SK-N-SH (cell line): ENCODE results near the gene VAMP2. TPM values are rescaled to one million over a fixed set of nuclear protein-coding genes. Genes with fewer than 3 reads are reported as not detected.
A peak's percentile ranks its signal among the peaks of the same experiment; 100 is the strongest.

ENCODE experiments used
- CTCF ChIA-PET: fragments of 300-600, 350-600 bp; formaldehyde crosslinking; extraction: SDS; loops from one replicate; lab custom pipeline; 2021; lab: Yijun Ruan, JAX
- POLR2A ChIA-PET: fragments of 350-600 bp; sonication (Branson Sonifier 250); formaldehyde crosslinking; extraction: SDS; loops from one replicate; lab custom pipeline; 2020; ENCODE audit warnings: antibody characterized with exemption, inconsistent platforms; lab: Yijun Ruan, JAX
- DNase-seq: peaks from one replicate; pipeline ENCODE4 v3.0.0; 2012
- H2AFZ ChIP-seq: fragments of 200-600 bp; sonication (generic); 2 replicates; pipeline ENCODE4 v1.8.1; 2016; ENCODE audit warnings: antibody characterized with exemption, mild to moderate bottlenecking, low read depth
- H3F3A ChIP-seq: fragments of 200-600 bp; sonication (generic); replicated peaks from 2 replicates; pipeline ENCODE3; 2016; ENCODE audit warnings: antibody characterized with exemption, mild to moderate bottlenecking; ENCODE audit not compliant: insufficient read depth
- H3K27ac ChIP-seq, 2 experiments: fragments of 200-500 bp in 1 of 2; fragments of 200-600 bp in 1 of 2; sonication (Bioruptor generic) in 1 of 2; sonication (generic), shearing (Covaris generic) in 1 of 2; 2 replicates each; pipeline versions ENCODE4 v1.5.1 to v1.6.1; 2014 to 2016; ENCODE audit warnings: low read depth in 2 of 2, inconsistent platforms in 1 of 2, low read length in 1 of 2, mild to moderate bottlenecking in 1 of 2, mixed read lengths in 1 of 2
- H3K27me3 ChIP-seq: fragments of 200-600 bp; sonication (generic), shearing (Covaris generic); 2 replicates; pipeline ENCODE4 v1.6.1; 2016; ENCODE audit warnings: mixed run types; ENCODE audit not compliant: insufficient read depth
- H3K36me3 ChIP-seq, 2 experiments: fragments of 200-500 bp in 1 of 2; fragments of 200-600 bp in 1 of 2; sonication (Bioruptor generic) in 1 of 2; sonication (generic) in 1 of 2; replicated peaks in 1 of 2; 2 replicates each; pipeline versions ENCODE3 to v1.5.1; 2014 to 2016; ENCODE audit warnings: low read length in 1 of 2, mild to moderate bottlenecking in 1 of 2; ENCODE audit not compliant: insufficient read depth in 2 of 2, control insufficient read depth in 1 of 2
- H3K4me1 ChIP-seq, 2 experiments: fragments of 200-500 bp in 1 of 2; fragments of 200-600 bp in 1 of 2; sonication (Bioruptor generic) in 1 of 2; sonication (generic), shearing (Covaris generic) in 1 of 2; 2 replicates each; pipeline versions ENCODE4 v1.5.1 to v1.6.1; 2014 to 2016; ENCODE audit warnings: low read depth in 1 of 2, low read length in 1 of 2, mixed run types in 1 of 2; ENCODE audit not compliant: insufficient read depth in 2 of 2, control insufficient read depth in 1 of 2
- H3K4me2 ChIP-seq: fragments of 200-600 bp; sonication (generic), shearing (Covaris generic); 2 replicates; pipeline ENCODE4 v1.6.1; 2017; ENCODE audit warnings: mixed run types
- H3K4me3 ChIP-seq, 2 experiments: fragments of 200-500 bp in 1 of 2; fragments of 200-600 bp in 1 of 2; sonication (Bioruptor generic) in 1 of 2; sonication (generic), shearing (Covaris generic) in 1 of 2; 2 replicates each; pipeline versions ENCODE4 v1.5.1 to v1.8.1; 2014 to 2016; ENCODE audit warnings: low read depth in 2 of 2, inconsistent platforms in 1 of 2, low read length in 1 of 2, mild to moderate bottlenecking in 1 of 2, mixed read lengths in 1 of 2, moderate library complexity in 1 of 2
- H3K79me2 ChIP-seq: fragments of 200-600 bp; sonication (generic); 2 replicates; pipeline ENCODE4 v1.8.1; 2017; ENCODE audit warnings: mild to moderate bottlenecking; ENCODE audit not compliant: insufficient read depth
- H3K9ac ChIP-seq: fragments of 200-600 bp; sonication (generic); 2 replicates; pipeline ENCODE4 v1.6.1; 2017; ENCODE audit warnings: mixed run types
- H3K9me2 ChIP-seq: fragments of 200-600 bp; sonication (generic); 2 replicates; pipeline ENCODE4 v1.6.1; 2017; ENCODE audit warnings: mixed run types
- H3K9me3 ChIP-seq: fragments of 200-600 bp; sonication (generic); 2 replicates; pipeline ENCODE4 v1.6.1; 2017; ENCODE audit warnings: mixed run types, mild to moderate bottlenecking, moderate library complexity
- H4K20me1 ChIP-seq: fragments of 200-600 bp; sonication (generic); 2 replicates; pipeline ENCODE4 v1.6.1; 2017; ENCODE audit warnings: mild to moderate bottlenecking, mixed run types; ENCODE audit not compliant: insufficient read depth
- CHD2 ChIP-seq: fragments of 150-350 bp; IDR thresholded peaks from 2 replicates; pipeline ENCODE4 v1.6.1; 2018; ENCODE audit warnings: low read length; ENCODE audit not compliant: partially characterized antibody
- ELF1 ChIP-seq: IDR thresholded peaks from 2 replicates; pipeline ENCODE4 v1.4.0; 2012
- EP300 ChIP-seq, 2 experiments: IDR thresholded peaks; 2 replicates each; pipeline versions ENCODE4 v1.4.0 to v1.6.1; 2012; ENCODE audit warnings: borderline replicate concordance in 1 of 2, low read depth in 1 of 2, low read length in 1 of 2
- FOSL2 ChIP-seq: IDR thresholded peaks from 2 replicates; pipeline ENCODE4 v1.4.0; 2012; ENCODE audit warnings: low read depth, mild to moderate bottlenecking, moderate library complexity, borderline replicate concordance
- FOXJ3 ChIP-seq: sonication (generic); formaldehyde crosslinking; IDR thresholded peaks from 2 replicates; pipeline ENCODE4 v1.5.1; 2020; ENCODE audit warnings: mild to moderate bottlenecking, missing genetic modification reagents
- GABPA ChIP-seq: IDR thresholded peaks from 2 replicates; pipeline ENCODE4 v1.4.0; 2012; ENCODE audit warnings: low read depth, mild to moderate bottlenecking
- GATA2 ChIP-seq: sonication (generic); formaldehyde crosslinking; IDR thresholded peaks from 2 replicates; pipeline ENCODE4 v1.5.0; 2020; ENCODE audit warnings: mild to moderate bottlenecking, missing genetic modification reagents
- MEF2A ChIP-seq: IDR thresholded peaks from 2 replicates; pipeline ENCODE4 v1.4.0; 2012; ENCODE audit warnings: low read depth, borderline replicate concordance
- MXI1 ChIP-seq: IDR thresholded peaks from 2 replicates; pipeline ENCODE4 v1.6.1; 2012; ENCODE audit warnings: mild to moderate bottlenecking, low read depth, low read length, improper control_type of control experiment
- NFIC ChIP-seq: IDR thresholded peaks from 2 replicates; pipeline ENCODE4 v1.4.0; 2012; ENCODE audit warnings: borderline replicate concordance
- NRF1 ChIP-seq: IDR thresholded peaks from 2 replicates; pipeline ENCODE4 v1.6.1; 2012; ENCODE audit warnings: low read depth, mild to moderate bottlenecking, low read length
- PBX3 ChIP-seq: IDR thresholded peaks from 2 replicates; pipeline ENCODE4; 2012
- POLR2AphosphoS5 ChIP-seq: IDR thresholded peaks from 2 replicates; pipeline ENCODE4 v1.6.1; 2012; ENCODE audit warnings: low read depth, low read length
- RAD21 ChIP-seq: IDR thresholded peaks from 2 replicates; pipeline ENCODE4 v1.6.1; 2012; ENCODE audit warnings: mild to moderate bottlenecking, low read length
- RCOR1 ChIP-seq: fragments of 150-350 bp; IDR thresholded peaks from 2 replicates; pipeline ENCODE4 v1.6.1; 2017; ENCODE audit warnings: antibody characterized with exemption, low read length
- REST ChIP-seq: IDR thresholded peaks from 2 replicates; pipeline ENCODE4 v1.6.1; 2012; ENCODE audit warnings: mild to moderate bottlenecking, low read depth, low read length, moderate library complexity
- RFX5 ChIP-seq: IDR thresholded peaks from 2 replicates; pipeline ENCODE4 v1.6.1; 2012; ENCODE audit warnings: mild to moderate bottlenecking, improper control_type of control experiment, low read length
- SIN3A ChIP-seq: IDR thresholded peaks from 2 replicates; pipeline ENCODE4 v1.6.1; 2012; ENCODE audit warnings: low read depth, mild to moderate bottlenecking, low read length, moderate library complexity, borderline replicate concordance
- SMC3 ChIP-seq: IDR thresholded peaks from 2 replicates; pipeline ENCODE4 v1.6.1; 2012; ENCODE audit warnings: low read depth, low read length, improper control_type of control experiment
- TEAD4 ChIP-seq: IDR thresholded peaks from 2 replicates; pipeline ENCODE4 v1.4.0; 2012; ENCODE audit warnings: mild to moderate bottlenecking, borderline replicate concordance; ENCODE audit not compliant: insufficient read depth
- USF1 ChIP-seq: IDR thresholded peaks from 2 replicates; pipeline ENCODE4 v1.4.0; 2012; ENCODE audit warnings: low read depth, borderline replicate concordance
- USF2 ChIP-seq: fragments of 150-350 bp; IDR thresholded peaks from 2 replicates; pipeline ENCODE4 v1.6.1; 2017; ENCODE audit warnings: antibody characterized with exemption, low read length, low read depth, borderline replicate concordance
- YY1 ChIP-seq: IDR thresholded peaks from 2 replicates; pipeline ENCODE4 v1.4.0; 2012; ENCODE audit warnings: low read depth, mild to moderate bottlenecking
- WGBS: methylation state at CpG from one replicate; pipeline ENCODE4 v1.1.6; 2017; ENCODE audit warnings: low lambda C conversion rate; 5-methylcytosine and 5-hydroxymethylcytosine counted together
- polyA plus RNA-seq, 3 experiments: library from polyadenylated mRNA; depleted of rRNA; stranded (reverse); fragments of >200 nt; gene quantifications; 2 replicates each; pipeline ENCODE4 v1.2.3, GENCODE V29; 2012
- TF ChIP-seq, protein P1 (sequence below): IDR thresholded peaks from 2 replicates; pipeline ENCODE4 v1.4.0; 2012; ENCODE audit warnings: low read depth
- TF ChIP-seq, protein P2 (sequence below): fragments of 150-350 bp; IDR thresholded peaks from 2 replicates; pipeline ENCODE4 v1.6.1; 2016; ENCODE audit warnings: mild to moderate bottlenecking, low read depth, low read length

Gene VAMP2
- polyA plus RNA-seq, 1 of the 3 experiments (the other 2 are of a cell fraction) = 42.0 TPM

DNA sequence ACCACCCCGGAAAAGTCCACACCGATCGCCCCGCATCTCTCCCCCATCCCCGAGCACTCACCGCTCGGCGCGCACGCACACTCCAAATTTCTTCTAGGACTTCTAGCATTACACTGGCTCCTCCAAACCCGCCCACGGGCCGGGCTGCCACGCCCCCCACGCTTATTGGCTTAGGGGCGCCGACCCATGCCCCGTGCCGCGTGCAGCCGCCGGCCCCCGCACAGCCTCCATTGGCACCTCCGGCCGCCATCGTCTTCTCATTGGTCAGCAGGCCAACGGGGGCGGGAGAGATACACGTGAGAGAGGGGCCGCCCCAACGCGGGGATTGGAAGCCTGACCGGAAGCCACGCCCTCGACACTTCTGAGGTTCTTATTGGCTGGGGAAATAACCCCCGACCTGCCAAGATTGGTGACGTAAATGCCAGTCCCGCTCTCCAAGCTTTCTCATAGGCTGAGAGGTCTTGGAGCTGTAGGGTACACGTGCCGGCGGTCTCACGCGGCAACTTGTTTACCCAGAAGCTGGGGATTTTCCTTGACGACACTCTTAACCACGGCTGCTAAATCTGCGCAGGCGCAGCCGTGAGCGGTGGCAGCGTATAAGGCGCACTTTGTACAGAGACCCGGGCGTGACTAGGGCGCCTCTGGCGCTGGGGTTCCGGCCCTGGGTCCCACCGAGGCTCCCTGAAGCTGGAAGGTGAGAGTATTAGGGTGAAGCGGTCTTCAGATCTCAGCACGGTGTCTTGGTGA, 6.3 kb downstream of the VAMP2 start:
- H4K20me1 ChIP-seq = no peaks in the 10 kb centered on the region; the same call in 1 of the 2 replicates
- ChIA-PET POLR2A (interaction anchor here (0.6 to 2.1 kb wide), 9 partner anchors 12 to 91 kb away, joined by 3 to 13 read pairs (median 4); partner anchors contain the start of genes BORCS6 and CTC1), CTCF (interaction anchor here (0.6 to 9.4 kb wide), 14 partner anchors 8 to 948 kb away, joined by 3 to 98 read pairs (median 4); partner anchors contain the start of genes AURKB and HES7)
- H3K4me1 ChIP-seq = peaks cover 36 to 47% of the 10 kb centered on the region in 2 experiments; a peak in 3 of 4 replicates
- H3K4me3 ChIP-seq = peak overlapping the region; percentile 54 to 78
- H3F3A ChIP-seq = peaks cover 46% of the 10 kb centered on the region
- no peaks in the 10 kb centered on the region for H3K27me3 ChIP-seq
- peaks cover 15 to 22% of the 10 kb centered on the region in 2 experiments for H3K36me3 ChIP-seq
- peaks cover 38% of the 10 kb centered on the region for H3K79me2 ChIP-seq
- WGBS = 2% methylated on average over 49 of the region's 59 CpGs
- H2AFZ ChIP-seq = no peak overlapping the region; the same call in 1 of the 2 replicates
- peak; percentile 92 for DNase-seq
- no peaks in the 10 kb centered on the region for H3K9me2 ChIP-seq
- peak overlapping the region; percentile 95 for H3K4me2 ChIP-seq
- peak overlapping the region; percentile 98 for H3K9ac ChIP-seq
- H3K27ac ChIP-seq = peak overlapping the region; percentile 91 to 95
- no peaks in the 10 kb centered on the region for H3K9me3 ChIP-seq
- TF ChIP-seq TEAD4 (no peak), MEF2A (no peak), RAD21 (0 out of 2 replicates have a peak, but pooled peaks have one; percentile 30), USF1 (peak; percentile 46; the same call in 1 of the 2 replicates), SMC3 (no peak), POLR2AphosphoS5 (peak; percentile 74), EP300 (IDR thresholded peaks at IDR 0.05; ENCODE audit: borderline replicate concordance in 1 of 2, low read depth in 1 of 2, low read length in 1 of 2) (no peak), CHD2 (peak; percentile 81), NRF1 (peak; percentile 86), FOXJ3 (peak; percentile 58), USF2 (peak; percentile 5; the same call in 1 of the 2 replicates), YY1 (peak; percentile 36), RFX5 (peak; percentile 90), GATA2 (CRISPR knock-in tag) (no peak), RCOR1 (no peak), NFIC (peak; percentile 43; the same call in 1 of the 2 replicates), MXI1 (peak; percentile 91), GABPA (peak; percentile 75), ELF1 (peak; percentile 37; the same call in 1 of the 2 replicates), FOSL2 (no peak), REST (no peak), SIN3A (peak; percentile 44; the same call in 1 of the 2 replicates), PBX3 (peak; percentile 98)
- TF ChIP-seq, protein P1, sequence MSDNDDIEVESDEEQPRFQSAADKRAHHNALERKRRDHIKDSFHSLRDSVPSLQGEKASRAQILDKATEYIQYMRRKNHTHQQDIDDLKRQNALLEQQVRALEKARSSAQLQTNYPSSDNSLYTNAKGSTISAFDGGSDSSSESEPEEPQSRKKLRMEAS = peak; percentile 98
- TF ChIP-seq, protein P2, sequence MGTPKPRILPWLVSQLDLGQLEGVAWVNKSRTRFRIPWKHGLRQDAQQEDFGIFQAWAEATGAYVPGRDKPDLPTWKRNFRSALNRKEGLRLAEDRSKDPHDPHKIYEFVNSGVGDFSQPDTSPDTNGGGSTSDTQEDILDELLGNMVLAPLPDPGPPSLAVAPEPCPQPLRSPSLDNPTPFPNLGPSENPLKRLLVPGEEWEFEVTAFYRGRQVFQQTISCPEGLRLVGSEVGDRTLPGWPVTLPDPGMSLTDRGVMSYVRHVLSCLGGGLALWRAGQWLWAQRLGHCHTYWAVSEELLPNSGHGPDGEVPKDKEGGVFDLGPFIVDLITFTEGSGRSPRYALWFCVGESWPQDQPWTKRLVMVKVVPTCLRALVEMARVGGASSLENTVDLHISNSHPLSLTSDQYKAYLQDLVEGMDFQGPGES = peak; percentile 83
